ENCODE measurements around the gene NIT1.

Gene NIT1, protein sequence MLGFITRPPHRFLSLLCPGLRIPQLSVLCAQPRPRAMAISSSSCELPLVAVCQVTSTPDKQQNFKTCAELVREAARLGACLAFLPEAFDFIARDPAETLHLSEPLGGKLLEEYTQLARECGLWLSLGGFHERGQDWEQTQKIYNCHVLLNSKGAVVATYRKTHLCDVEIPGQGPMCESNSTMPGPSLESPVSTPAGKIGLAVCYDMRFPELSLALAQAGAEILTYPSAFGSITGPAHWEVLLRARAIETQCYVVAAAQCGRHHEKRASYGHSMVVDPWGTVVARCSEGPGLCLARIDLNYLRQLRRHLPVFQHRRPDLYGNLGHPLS

DNA sequence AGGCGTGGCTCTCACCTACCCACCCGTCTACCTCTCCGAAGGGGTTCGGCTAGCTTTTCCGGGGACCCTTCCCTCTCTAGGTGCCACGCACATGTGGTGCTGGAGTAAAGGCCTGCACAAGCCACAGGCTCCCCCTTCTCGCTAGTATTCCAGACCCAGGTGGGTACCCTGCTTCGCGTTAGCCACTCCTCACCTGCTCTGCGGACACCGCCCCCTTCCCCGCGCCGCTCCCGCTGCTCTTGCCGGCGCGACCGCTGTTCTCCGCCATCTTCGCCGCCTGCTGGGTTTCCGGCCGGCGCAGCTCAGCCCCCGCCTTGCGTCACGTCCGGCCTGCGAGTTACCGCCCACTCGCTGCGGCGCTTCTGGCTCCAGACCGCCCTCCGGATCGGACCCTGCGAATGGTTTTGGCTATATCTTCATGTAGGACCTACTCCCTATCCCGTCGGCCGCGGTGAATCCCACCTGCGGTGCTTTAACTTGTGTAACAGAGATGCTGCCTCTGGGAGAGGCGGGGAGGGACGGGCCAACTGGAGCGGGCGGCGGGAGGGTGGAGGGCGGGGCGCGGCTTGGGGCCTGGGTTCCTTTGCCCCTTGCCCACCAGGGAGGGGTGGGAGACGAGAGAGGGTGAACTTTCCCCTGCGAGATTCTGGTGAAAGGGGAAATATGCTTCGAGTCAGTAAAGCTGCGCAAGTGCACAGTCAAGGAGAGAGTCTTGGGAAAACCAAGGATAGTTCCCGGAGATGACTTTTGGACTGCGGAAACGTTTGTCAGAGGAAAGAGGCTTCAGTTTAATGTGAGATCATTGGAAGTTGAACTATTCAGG lies at the start of gene NIT1, which contains the start of gene PFDN2:
Gene NIT1, plus strand, starts transcription at position 347 of the 823 bp plus-strand sequence. Its CDS starts 72 bp downstream, at position 419.
Gene PFDN2, minus strand, starts transcription at position 279 of the 823 bp plus-strand sequence. Its CDS starts 11 bp downstream, at position 268.
- peak; percentile 89 for DNase-seq

DNA sequence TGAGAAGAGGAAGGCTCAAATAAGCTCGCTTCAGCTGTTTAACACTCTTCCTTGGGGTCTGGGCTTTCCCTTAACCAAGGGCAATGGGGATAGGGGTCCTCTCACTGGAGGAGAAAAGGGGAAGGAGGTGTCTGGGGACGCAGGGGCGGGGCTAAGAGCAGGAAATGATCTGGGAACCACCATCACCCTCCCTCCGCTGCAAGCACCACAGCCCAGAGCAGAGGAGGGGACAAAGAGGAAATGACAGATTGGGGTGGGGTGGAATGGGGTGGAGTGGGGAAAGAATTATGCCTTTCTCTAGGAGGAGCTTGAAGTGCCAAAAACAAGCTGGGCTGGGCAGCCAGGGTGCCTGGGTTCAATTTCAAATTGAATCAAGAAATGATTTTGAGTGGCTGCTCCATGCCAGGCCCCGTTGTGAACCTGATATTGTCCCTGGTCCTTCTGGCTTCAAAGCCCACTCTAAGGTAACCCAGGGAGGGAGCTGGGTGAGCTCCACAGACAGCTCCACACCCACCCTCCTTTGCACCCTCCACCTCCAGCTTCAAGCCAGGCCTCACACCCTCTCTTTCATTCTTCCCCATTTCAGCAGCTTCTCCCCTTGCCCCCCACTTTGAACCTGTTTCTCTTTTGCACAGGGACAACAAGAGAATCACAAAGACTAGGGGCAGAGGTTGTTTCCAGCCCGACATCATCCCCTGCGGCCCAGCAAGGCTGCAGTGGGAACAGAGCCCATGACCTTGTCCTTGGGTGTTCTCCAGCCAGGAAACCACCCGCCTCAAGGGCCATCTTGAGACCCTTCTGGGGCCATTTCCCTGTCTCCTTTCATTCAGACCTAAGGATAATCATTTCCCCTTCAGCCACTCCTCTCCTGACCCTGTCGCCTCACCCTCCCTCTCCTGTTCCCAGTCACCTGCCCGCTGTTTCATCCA lies 49.3 kb upstream of the NIT1 start:
- no peak for DNase-seq

DNA sequence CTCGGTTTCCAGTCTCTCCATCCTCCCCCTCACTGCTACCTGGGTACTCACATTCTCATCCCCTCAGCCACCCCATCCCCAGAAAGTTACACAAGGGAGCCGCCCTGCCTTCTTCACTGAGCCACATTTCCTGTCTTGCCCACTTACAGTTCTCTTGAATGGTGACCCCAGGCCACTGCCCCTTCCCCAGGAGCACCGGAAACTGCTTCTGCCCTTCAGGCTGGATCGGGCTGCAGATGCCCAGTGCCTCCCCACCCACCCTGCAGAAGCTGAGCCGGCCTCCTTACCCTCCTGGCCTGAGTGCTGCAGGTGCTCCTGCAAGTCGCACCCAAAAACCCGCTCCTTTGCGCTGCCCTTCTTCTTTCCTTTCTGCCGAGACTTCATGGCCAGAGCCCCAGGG lies 48.7 kb upstream of the NIT1 start:
- DNase-seq, result no peak

DNA sequence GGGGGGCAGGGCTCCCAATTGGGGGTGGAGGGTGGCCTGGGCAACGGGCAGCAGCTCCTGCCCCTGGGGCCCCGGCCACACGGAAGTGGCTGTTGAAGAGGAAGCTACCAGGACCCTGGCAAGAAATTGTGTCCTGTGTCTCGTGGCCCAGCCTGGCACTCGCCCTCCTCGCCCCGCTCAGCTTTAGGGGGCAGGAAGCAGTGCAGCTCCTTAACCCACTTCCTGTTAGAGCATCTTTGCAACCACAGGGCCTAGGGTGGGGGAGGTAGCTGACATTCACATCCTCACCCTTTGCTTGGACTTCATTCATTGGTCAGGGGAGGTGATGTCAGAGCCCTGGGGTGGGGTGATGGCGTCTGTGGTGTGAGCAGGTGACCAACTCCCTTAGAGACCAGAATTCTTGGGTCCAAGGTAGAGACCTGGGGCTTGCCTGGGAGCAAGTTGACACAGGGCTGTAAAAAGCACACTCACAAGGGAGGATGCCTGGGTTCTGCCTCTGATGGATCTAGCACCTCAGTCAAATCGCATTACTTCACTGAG lies 48.1 kb upstream of the NIT1 start, which contains the start of gene ARHGAP30:
Gene ARHGAP30, minus strand, starts transcription at position 161 of the 540 bp plus-strand sequence. CDS start 267 bp downstream, outside the sequence.
- no peak for DNase-seq

DNA sequence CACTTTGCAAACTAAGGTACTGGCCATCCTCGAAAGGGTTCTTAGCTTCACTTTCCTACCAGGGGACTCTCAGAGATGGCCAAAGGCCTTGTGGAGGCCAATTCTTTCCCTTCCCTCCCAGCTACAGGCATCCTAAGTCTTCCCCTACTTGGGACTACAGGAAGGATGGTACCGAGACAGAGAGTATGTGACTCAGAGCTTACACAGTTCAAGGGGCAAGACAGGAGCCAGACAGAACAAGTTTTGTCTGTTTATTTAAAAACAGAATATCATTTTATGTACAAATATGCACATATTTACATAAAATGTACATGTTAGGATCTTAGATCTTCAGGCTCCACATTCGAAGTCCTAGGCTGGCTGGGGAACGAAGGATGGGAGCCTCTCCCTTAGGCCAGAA lies 47.1 kb upstream of the NIT1 start:
- no peak for DNase-seq

DNA sequence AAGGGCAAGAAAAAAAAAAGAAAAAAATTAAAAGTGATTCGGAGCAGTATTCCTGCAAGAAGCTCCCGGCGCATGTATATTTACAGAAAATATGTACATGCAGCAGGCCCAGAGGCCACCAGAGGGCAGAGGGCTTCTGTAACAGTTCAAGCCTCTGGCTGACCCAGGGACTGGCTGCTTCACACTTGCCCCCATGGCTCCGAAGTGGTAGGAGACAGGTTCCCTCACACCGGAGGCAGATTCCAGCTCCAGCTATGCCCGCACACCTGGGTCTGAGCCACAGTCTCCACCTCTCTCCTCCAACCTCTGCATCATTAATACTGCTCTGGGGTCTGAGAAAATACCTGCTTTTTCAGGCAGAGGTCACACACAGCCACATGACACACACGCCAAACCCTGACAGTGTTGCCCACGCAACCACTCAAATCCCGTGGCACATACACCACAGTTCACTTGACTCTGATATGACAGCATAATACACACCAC lies 46.0 kb upstream of the NIT1 start:
- peak; percentile 8 for DNase-seq

DNA sequence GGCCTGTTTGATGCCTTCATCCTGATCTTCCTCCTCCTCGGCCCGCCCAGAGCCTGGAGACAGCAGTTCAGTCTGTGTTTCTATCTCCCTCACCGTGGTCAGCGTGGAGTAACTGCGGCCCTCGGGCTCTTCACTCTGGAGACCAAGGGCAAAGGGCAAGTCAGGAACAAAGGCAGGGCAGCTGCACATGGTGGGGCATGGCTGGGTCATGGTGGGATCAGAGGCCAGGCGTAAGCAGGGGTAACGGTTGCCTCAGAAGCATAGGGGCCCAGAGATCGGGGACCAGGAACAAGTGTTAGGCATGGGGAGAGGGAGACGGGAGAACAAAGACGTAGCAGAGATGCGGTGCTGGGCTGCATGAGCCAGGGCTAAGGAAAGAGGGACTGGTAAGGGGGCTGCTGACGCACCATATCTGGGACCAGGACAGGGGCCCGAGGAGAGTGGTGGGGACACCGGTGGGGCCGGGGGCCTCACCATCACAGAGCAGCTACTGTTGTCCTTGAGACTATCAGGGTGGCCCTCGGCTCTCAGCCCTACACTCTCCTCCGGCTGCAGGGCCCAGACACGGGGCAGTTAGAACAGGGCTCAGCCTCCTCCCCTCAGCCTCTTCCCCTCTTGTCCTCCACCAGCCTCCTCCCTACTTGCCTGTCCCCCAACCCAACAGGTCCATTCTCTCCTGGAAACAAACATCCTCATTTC lies 45.0 kb upstream of the NIT1 start:
- DNase-seq, result no peak

DNA sequence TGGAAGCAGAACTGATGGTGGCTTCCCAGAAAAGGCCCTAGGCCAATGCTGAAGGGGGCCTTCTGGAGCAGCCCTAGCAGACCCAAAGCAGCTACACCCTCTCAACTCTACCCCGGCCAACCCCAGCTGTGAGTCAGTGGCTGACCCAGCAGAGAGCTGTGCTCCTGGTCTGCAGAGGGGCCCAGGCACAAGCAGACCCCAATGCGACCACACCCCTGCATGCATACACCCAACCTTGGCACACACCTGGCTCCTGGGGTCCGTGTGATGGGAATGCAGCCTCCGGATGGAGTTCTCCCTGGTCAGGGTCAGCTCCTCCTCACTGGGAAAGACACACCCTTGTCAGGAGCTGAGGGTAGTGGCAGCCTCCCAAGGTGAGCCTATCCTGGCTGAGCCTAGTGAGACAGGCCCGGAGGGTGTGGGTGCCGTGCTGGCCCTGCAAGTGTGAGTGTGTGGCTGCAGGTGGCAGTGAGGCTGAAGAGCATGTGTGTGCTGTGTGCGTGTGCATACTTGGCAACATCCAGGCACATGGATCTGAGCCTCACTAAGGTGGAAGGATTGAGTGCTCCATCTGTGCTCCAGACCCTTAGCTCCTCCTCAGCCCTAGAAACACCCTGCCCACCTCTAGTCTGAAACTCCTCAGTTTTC lies 44.3 kb upstream of the NIT1 start:
- no peak for DNase-seq

DNA sequence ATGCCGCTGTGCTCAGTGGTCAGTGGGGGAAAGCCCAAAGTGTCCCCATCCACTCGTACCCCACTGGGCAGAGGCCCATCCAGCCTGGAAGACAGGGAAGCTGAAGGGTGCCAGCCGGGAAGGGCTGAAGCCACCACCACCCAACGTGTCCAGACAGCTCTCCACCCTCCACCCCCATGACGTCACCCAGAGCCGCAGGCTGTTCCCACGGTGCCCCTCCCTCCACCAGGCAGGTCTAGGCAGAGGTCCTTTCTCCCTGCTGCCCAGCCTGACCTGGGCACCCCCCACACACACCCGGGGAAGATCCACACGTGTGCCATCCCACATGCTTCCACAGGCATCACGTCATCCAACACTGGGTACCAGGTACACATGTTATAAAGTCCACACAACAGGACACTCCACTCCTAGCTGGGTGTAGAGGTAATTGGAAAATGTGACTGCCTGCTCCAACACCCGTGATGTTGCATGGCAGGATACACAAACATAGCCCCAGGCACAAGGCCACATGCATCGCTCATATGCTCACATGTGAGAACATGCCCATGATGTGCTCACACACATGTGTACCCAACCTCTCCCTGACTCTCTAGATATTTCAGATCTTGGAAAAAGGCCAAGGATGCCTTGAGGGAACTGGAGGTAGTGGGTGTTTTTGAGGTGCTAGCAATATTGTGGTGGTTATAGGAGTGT lies 43.1 kb upstream of the NIT1 start:
- peak; percentile 18 for DNase-seq

DNA sequence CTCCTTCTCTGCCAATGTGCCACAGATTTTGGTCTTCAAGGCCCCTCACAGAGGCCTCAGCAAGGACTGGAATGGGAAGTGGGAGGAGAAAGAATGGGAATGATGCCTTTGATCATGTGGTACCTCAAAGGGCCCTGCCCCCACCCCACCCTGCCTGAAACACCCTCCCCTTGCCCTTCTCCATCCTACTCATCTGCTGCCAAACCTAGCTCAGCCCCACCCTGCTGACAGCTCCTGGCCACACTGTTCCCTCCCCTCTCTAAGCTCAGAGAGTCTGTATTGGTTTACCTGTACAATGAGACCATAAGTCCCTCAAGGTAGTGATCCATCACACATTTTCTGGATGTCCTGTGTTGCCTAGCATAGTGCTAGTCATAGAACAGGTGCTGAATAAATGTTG lies 41.5 kb upstream of the NIT1 start:
- no peak for DNase-seq

DNA sequence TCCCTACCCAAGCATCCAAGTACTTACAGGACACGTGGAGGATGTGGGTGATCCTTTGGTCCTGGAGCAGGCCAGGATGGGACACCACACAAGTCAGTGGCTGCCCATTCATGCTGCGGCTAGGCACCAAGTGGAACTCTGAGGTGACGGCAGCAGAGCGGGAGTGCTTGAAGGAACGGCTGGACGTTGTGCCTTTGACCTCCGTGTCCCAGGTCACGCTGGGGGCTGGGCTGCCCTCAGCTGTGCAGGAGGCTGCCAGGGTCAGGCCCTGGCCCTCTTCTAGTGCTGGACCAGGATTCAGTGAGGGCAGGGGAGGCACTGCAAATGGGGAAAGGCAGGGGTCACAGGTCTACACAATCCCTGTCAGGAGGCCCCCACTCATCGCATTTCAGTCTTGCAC lies 40.5 kb upstream of the NIT1 start:
- no peak for DNase-seq

DNA sequence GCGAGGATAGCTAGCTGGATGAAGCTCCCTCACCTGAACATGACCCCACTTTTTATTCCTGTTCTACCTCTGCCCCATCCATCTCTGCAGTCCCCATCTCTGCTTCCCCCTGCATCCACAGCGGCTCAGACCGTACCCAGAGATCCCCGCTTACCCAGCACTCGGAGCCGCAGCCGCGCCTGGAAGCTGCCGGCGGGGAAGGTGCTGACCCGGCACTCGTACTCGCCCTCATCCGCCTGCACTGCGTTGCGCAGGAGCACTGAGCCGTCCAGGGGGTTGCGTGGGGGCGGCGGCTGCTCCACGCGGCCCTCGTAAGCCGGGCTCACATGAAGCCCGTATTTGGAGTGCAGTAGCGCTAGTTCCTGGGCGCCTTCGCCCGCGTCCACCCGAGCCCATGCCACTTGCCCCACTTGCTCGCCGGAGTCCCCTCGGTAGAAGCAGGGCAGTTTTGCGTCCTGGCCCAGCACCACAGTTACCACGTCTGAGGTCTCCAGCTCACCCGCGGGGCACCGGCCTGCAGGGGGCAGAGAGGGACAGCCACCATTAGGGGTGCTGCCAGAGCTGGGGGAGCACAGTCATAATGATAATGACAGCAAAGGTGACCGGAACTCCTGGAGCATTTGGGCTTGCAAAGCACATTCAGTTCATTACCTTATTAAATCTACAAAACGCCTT lies 38.3 kb upstream of the NIT1 start:
- no peak for DNase-seq

DNA sequence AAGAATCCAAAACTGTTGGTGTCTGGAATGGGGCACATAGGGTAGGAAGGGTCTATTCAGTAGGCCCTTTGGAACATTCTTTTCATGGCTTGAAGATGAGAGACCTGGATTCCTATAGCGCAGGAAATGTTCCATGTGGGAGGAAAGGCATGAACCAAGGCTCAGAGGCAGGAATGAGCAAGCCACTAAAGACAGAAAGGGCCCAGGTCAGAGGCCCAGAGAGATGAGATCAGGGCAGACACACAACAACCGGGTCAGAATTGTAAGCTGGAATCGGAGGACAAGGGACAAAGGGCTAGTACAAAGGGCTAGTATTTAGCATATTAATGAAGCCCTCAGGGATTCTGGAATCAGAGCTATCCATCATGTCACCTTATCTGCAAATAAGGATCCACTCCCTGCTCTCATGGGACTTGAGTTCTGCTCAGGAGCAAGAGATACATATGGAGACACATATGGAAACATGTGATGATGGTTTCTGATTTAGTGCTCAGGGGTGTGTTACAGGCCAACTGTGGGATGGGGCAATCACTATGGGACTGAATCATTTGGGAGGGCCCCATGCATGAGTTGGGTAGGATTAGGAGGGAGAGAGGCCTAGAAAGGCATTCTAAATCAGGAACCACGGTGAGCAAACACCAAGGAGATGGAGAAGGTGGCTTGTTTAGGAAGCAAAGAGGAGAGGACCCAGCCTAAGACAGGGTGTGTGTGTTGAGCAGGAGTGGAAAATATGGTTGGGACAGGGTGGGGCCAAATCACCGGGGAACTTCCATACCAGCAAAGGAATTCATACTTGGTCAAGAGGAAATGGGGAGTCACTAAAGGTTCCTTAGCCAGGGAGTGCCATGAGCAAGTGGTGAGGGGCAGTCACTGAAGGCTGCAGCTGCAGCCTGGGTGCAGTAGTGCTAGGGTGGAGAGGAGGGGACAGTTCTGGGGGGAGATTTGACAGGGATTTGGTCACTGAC lies 37.2 kb upstream of the NIT1 start:
- DNase-seq, result no peak

DNA sequence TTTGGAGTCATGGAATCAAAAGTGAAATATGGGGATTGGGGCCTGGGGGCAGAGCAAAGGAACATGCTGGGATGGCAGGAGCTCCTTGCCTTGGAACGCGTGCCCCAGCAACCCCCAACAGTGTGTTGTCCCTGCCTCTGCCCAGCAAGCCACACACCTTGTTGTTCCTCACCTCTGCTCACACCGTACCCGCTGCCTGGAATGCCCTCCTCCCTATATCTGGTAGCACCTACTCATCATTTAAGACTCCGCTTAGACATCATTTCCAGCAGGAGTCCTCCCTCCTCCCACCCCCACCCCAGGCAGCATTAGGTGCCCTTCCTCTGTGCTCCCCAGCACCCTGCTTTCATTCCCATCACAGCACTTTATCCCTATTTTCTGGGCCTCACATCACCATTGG lies 36.4 kb upstream of the NIT1 start:
- DNase-seq, result no peak

DNA sequence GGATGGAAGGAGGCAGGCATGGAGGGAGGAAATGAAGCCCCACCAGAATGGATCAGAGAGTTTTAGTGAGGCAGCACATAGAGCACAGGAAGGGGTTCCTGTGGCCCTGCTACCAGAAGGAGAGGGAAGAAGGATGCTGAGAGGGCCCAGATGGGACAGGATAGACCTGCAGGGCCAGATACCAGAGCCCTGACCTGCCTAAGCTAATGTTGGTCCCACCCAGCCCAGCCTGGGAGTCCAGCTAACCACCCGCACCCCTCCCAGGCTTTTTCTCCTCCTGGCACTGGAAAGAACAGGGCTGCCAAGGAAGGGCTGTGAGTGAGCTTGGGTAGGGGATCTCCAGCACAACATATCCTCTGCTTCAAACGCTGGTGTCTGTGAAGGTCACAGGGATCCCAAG lies 35.4 kb upstream of the NIT1 start:
- DNase-seq, result no peak

DNA sequence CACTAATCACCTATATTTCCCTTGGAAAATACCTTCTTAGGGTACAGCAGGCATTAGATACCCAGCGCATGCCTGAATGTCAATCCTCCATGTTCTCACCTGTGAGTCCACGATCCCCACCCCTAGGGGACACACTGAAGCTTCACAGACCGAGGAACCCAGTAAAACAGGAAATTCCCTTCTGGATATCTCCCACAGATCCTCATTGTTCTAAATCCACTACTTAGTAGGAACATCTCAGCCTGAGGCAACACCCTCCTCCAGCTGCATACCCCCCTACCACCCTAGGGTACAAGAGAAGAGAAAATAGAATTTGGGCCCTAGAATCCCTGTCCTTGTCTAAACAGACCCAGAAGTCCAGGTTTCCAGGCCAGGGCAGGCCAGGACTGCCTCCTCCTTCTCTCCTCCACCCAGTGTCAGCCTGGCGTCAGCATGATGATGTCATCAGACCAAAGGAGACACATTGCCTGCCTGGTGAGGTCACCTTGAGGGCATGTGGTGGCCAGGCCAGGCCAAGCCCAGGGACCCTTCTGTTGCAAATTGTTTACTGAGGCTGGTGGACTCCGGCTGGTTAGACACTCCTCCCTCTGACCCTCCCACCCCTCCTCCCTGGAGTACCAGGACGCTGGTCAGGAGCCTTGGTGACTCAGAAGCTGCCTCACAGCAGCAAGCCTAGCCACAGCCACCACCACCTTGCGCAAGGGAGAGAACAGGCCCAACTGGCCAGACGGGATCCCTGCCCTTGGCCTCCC lies 34.7 kb upstream of the NIT1 start:
- no peak for DNase-seq

DNA sequence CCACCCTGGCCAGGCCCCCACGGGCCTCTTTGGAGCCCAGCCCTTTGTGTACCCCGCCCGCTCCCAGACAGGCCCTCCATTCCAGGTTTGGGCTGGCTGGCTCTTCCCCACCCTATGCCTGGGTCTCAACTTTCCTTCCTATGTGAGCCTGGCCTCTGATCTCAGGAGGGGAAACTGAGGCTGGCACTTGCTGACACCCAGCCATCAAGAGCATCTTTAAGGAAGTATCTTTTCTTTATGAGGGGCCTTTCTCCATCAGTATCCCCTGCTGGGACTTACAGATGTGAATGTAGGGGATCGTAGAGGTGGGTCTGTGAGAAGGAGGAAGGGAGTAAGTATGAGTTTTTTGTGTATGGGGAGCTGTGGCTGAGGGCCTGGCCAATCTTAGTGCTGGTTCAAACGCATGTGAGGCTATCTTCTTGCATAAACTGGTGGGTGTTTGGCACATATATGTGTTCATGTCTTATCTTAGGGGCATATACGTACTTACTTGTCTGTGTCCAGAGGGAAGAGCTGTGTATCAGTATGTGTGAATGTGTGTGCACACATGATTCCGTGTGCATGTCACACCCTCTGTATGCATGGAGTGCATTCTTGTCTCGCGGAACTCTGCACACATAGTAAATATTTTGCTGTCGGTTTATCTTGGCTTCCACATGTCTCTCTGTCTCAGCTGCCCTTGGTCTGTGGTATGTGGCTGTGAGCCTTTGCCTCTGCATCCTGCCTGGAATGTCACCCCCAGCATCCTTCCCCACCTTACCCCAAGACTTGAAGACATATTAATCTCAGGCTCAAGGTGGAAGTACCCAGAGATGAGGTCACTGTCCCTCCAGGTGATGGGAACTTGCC lies 33.9 kb upstream of the NIT1 start:
- no peak for DNase-seq

Measured in NCI-H345 (cell line).